GM12865 (cell line): ENCODE results near the gene RTN4RL2.

Experiments
- DNase-seq: peaks from one replicate; pipeline ENCODE4 v3.0.0; 2010; ENCODE audit warnings: low read depth
- H3K4me3 ChIP-seq: 2 replicates; pipeline ENCODE4 v1.5.1; 2011; ENCODE audit warnings: mild to moderate bottlenecking, low read depth, low read length, control low read depth
- TF ChIP-seq, protein P1 (sequence below): IDR thresholded peaks from 2 replicates; pipeline ENCODE4 v1.5.1; 2011; ENCODE audit warnings: low read length, control low read depth, low read depth, inconsistent platforms; ENCODE audit not compliant: insufficient read depth; ENCODE audit errors: missing control alignments

RTN4RL2 gene

GRCh38 chr11:57516061-57516443, 55.7 kb downstream of the RTN4RL2 start:
- no peak for DNase-seq
- TF ChIP-seq, protein P1, sequence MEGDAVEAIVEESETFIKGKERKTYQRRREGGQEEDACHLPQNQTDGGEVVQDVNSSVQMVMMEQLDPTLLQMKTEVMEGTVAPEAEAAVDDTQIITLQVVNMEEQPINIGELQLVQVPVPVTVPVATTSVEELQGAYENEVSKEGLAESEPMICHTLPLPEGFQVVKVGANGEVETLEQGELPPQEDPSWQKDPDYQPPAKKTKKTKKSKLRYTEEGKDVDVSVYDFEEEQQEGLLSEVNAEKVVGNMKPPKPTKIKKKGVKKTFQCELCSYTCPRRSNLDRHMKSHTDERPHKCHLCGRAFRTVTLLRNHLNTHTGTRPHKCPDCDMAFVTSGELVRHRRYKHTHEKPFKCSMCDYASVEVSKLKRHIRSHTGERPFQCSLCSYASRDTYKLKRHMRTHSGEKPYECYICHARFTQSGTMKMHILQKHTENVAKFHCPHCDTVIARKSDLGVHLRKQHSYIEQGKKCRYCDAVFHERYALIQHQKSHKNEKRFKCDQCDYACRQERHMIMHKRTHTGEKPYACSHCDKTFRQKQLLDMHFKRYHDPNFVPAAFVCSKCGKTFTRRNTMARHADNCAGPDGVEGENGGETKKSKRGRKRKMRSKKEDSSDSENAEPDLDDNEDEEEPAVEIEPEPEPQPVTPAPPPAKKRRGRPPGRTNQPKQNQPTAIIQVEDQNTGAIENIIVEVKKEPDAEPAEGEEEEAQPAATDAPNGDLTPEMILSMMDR, result no peak

DNA sequence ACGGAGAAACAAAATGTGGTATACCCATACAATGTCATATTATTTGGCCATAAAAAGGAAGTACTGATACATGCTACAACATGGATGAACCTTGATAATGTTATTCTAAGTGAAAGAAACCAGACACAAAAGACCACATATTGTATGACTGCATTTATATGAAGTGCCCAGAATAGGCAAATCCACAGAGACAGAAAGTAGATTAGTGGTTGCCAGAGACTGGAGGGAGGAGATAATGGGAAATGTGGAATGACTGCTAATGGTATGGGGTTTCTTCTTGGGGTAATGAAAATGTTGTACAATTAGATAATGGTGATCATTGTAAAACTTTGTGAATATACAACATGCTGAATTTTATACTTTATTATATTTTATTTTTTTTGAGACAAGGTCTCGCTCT, 60.8 kb downstream of the RTN4RL2 start:
- TF ChIP-seq, protein P1, result no peak
- no peak for DNase-seq
- H3K4me3 ChIP-seq, result no peak overlapping the region

More at GRCh38 chr11:57516061-57516443, 55.7 kb downstream of the RTN4RL2 start:
- H3K4me3 ChIP-seq, result peak overlapping the region; percentile 69

GRCh38 chr11:57523419-57523818, 63.1 kb downstream of the RTN4RL2 start:
- DNase-seq, result no peak
- TF ChIP-seq, protein P1, result no peak
- no peak overlapping the region for H3K4me3 ChIP-seq
